Umbilical cord (tissue), 2 donors: ENCODE measurements around the gene SPRR3. TPM values are rescaled to one million over a fixed set of nuclear protein-coding genes. Genes with fewer than 3 reads are reported as not detected.
"Not testable (repeated sequence)": the region's sequence is repeated elsewhere in the genome, so short reads cannot be mapped to it uniquely, and the experiment has no call there.

Experiments
- DNase-seq: peaks from one replicate; pipeline ENCODE4 v3.0.0-alpha.2; 2015; ENCODE audit warnings: low spot score
- total RNA-seq: library from RNA; depleted of rRNA; stranded (reverse); fragments of >200 nt; gene quantifications from one replicate; pipeline ENCODE4 v1.2.3, GENCODE V29; 2014; ENCODE audit warnings: low replicate concordance; ENCODE audit not compliant: insufficient read depth

SPRR3 gene
- total RNA-seq, 1 donor from 2014 or later = 8.7 TPM

- DNase-seq = no peak
Observed at GRCh38 chr1:152983234-152983633, 18.3 kb upstream of the SPRR3 start.

DNA sequence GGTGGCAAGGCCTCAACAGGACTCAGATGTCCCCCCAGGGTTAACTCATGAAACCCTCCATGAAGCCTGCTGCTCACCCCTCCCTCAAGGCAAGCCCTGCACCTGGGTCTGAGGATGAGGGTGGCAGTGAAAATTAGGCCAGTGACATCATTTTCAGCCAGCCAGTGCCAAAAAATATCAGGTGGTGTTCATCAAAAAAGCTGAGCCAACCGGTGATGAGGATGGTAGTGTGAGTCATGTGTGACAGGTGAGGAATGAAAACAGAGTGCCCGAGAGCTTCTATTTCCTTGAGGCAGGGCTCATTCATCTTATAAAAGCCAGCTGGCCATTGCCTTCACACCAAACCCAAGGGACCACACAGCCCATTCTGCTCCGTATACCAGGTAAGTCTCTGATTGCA, 17.8 kb upstream of the SPRR3 start, which contains the start of gene SPRR1A:
TSS of gene SPRR1A (plus strand) at position 339 of the 400 bp plus-strand sequence. CDS start 1,150 bp downstream, outside the sequence.
- no peak for DNase-seq

- DNase-seq = no peak
Observed at GRCh38 chr1:152986578-152986977, 15.0 kb upstream of the SPRR3 start.

DNA sequence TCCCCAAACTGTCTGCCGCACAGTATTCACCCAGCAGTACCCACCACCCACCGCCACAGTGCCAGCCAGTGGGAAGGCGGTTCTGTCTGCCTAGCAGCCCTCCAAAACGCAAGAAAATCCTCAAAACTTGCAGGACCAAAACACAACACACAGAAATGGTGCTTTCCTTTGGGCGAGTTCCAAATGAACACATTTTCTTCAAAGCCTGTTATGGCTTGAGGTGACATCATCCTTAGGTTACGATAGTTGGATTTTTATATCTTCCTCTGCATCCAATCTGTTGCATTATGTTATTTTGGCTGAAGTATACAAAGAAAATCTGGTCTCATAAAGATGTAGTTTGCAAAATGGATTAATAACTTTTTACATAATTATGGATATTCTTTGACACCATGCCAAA, 8.4 kb upstream of the SPRR3 start:
- no peak for DNase-seq

DNA sequence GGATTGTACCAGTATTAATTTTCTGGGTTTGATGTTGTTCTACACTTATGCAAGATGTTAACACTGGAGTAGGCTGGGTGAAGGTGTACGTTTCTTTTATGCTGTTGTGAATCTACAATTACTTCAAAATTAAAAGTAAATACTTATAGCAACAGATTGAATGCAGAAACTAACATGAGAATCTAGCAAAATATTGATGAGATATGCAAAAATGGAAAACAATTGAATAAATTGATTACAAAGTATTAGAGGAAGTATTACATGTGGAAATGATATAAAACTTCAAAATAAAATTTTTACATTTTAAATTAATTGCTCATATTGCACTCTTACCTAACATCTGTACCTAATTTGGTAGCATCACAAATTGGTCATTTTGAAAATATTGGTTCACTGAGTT, 5.7 kb upstream of the SPRR3 start:
- no peak for DNase-seq

- DNase-seq = no peak
Observed at GRCh38 chr1:152996633-152997400, 4.7 kb upstream of the SPRR3 start.

GRCh38 chr1:152997901-152998300, 3.6 kb upstream of the SPRR3 start:
- no peak for DNase-seq

DNA sequence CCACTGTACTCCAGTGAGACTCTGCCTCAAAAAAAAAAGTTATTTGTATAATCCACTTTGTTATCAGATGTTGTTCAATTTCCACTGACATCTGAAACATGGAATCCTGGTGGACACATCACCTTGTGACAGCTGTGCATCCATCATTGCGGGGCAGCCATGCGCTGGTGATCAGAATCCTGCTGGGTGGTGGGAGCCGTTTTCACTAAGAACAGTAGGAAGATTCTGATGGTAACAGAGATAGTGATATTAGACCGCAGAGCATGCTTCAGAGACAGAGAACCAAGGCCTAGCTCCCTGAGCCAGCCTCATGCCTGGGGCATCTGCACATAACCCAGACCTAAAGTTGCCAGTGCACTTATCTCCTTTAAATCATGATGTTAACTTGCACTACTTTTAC, 3.1 kb upstream of the SPRR3 start:
- no peak for DNase-seq

DNA sequence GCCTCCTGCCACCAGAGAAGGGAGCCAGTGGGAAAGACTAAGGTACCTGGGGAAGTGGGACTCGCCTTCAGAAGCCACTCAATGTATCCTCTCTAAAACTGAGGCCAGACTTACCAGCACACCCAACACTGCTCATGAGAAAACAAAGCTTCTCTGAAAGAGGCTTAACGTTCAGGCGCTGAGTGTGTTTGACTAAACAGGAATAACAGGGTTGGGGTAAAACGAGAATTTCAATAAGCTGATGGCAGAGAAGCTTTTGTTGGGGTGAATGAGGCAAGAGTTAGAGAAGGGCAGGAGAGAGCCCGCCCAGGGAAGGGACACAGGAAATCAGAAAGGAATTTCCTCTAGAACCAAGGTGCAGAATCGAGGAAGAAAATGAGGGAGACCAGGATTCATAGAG, 1.7 kb upstream of the SPRR3 start:
- DNase-seq = no peak

- no peak for DNase-seq
Observed at GRCh38 chr1:153000294-153000693, 1.3 kb upstream of the SPRR3 start.

- DNase-seq = not testable (repeated sequence)
Observed at GRCh38 chr1:153011235-153011758, 9.7 kb downstream of the SPRR3 start.

GRCh38 chr1:153021829-153022228, 20.3 kb downstream of the SPRR3 start:
- DNase-seq = not testable (repeated sequence)

DNA sequence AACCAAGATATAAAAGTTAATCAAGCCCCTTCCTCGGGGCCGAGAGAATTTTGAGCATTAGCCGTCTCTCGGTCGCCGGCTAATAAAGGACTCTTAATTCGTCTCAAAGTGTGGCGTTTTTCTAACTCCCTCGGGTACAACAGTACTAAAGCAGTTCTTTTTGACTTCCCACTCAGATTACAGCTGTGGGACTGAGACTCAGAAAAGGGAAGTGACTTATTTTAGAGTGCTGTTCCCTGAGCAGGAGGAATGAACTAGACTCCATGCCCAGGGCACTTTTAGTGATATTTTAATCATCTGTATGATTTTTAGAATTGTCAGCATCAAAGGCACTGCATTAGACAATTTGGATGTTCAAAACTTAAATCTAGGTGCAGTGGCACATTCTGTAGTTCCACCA, 20.8 kb downstream of the SPRR3 start:
- not testable (repeated sequence) for DNase-seq

DNA sequence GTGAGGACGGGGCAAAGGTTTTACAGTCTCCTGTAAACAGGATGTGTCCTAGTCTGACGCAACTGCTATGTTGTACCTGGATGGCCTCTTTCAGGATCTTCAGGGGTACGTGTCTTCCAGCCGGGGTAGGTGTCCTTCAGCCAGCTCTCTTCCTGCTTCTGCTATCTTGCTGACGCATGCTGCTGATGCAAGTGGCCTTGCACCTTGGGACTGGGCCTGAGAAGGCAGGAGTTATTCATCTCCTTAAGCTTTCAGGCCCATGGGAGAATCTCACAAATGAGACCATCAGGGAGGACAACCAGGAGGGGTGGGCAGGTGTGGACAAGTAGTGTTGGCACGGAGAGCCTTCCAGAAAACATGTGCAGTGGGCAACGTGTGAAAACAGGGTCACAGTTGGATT, 21.6 kb downstream of the SPRR3 start:
- no peak for DNase-seq

- DNase-seq = no peak
Observed at GRCh38 chr1:153024413-153024812, 22.9 kb downstream of the SPRR3 start.

GRCh38 chr1:153025797-153026196, 24.2 kb downstream of the SPRR3 start:
- DNase-seq = no peak

- no peak for DNase-seq
Observed at GRCh38 chr1:153028766-153029165, 27.2 kb downstream of the SPRR3 start.

DNA sequence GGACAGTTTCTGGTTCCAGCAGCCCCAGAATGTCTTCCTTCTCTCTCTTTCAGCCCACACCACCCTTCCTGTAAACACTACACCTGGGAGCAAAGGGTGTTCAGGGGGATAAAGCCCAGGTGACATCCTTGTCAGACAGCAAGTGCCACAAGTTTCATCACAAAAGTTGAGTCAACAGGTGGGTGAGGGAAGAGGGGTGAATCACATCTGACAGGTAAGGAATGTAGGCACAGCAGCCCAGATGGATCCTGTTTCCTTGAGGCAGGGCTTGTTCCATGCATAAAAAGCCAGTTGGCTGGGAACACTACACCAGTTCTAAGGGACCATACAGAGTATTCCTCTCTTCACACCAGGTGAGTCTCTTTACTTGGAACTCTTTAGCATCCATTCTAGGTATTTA, 29.3 kb downstream of the SPRR3 start, which contains the start of gene SPRR1B:
TSS of gene SPRR1B (plus strand) at position 309 of the 400 bp plus-strand sequence. CDS start 1,143 bp downstream, outside the sequence.
- no peak for DNase-seq

- DNase-seq = no peak
Observed at GRCh38 chr1:153032073-153032472, 30.5 kb downstream of the SPRR3 start.

GRCh38 chr1:153032677-153033308, 31.2 kb downstream of the SPRR3 start:
- peak; percentile 7 for DNase-seq

DNA sequence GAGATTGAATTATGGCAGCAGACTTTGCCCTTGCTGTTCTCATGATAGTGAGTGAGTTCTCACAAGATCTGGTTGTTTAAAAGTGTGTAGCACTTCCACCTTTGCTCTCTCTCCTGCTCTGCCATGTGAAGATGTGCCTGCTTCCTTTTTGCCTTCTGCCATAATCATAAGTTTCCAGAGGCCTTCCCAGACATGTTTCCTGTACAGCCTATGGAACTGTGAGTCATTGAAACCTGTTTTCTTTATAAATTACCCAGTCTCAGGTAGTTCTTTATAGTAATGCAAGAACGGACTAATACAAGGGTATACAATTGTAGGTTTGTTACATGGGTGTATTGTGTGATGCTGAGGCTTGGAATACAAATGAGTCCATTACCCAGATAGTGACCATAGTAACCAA, 33.7 kb downstream of the SPRR3 start:
- DNase-seq = no peak

DNA sequence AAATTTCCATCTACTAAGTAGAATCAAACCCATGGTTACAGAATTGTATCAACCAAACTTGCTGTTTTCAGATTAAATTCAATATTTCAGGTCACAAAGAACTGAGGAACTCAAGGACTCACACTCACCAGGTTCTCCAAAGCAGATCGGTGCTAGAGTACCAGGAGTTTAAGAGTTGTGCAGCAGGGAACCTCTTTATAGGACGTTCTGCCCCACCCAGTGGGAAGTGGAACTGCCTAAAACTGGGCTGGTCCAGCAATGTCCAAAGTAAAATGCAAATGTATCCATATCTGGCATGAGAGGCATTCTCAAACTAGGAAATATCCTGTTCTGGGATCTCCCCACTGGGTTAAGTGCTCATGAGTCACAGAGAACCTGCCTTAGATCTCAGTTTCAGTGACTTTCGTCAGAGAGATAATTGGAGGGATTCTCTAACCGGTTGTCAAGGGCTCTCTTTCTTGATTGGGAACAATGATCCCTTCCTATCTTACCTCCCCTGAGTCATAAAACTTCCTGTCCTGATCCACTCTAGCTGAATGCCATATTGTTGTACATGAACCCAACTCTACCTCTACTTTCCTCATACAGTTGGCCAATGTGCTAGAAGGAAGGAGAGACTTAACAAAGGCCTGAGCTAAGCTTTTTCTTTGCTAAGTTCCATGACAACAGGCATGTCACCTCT, 39.5 kb downstream of the SPRR3 start, which contains the start of gene SPRR2D:
TSS of gene SPRR2D (minus strand) at position 171 of the 682 bp plus-strand sequence. CDS start 774 bp downstream, outside the sequence.
- no peak for DNase-seq
